Spleen (tissue), 7 donors: ENCODE data around the gene PDE1A.

Experiments
- POLR2A ChIP-seq, 3 donors: fragments of 450-650 bp; IDR thresholded peaks; one replicate each; pipeline ENCODE4 v1.5.1; 2017; ENCODE audit warnings: antibody characterized with exemption in 3 of 3, mild to moderate bottlenecking in 1 of 3
- POLR2AphosphoS5 ChIP-seq, 3 donors: sonication (generic); formaldehyde crosslinking; IDR thresholded peaks; one replicate each; pipeline ENCODE4 v1.5.1; 2017; ENCODE audit warnings: antibody characterized with exemption in 3 of 3
- TF ChIP-seq, protein P1 (sequence below), 11 experiments: fragments of 200-600 bp in 7 of 11; fragments of 450-650 bp in 4 of 11; sonication (generic) in 4 of 11; IDR thresholded peaks in 8 of 11; conservative IDR thresholded peaks in 3 of 11; 1 replicate in 7 of 11; 2 replicates in 4 of 11; pipeline versions ENCODE4 v1.4.0 to v1.8.0; 2016 to 2021; ENCODE audit warnings: antibody characterized with exemption in 11 of 11, inconsistent platforms in 4 of 11, mild to moderate bottlenecking in 1 of 11
- donor health status: DM: no; HTN: no; CAD: no; lungs with moderate emphysema.
- donor health status: DM: no; HTN: no; CAD: no.
- donor health status: DM: no; HTN: no; CAD: no.

DNA sequence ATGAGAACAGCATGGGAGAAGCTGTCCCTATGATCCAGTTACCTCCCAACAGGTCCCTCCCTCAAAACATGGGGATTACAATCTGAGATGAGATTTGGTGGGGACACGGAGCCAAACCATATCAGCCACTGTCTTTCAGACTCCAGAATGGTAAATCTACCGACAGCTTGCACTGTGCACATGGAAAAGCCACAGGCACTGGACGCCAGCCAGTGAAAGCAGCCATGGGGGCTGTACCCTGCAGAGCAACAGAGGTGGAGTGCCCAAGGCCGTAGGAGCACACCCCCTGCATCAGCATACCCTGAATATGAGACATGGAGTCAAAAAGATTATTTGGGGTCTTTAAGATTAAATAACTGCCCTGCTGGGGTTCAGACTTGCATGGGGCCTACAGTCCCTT, 218.4 kb downstream of the PDE1A start:
- TF ChIP-seq, protein P1, sequence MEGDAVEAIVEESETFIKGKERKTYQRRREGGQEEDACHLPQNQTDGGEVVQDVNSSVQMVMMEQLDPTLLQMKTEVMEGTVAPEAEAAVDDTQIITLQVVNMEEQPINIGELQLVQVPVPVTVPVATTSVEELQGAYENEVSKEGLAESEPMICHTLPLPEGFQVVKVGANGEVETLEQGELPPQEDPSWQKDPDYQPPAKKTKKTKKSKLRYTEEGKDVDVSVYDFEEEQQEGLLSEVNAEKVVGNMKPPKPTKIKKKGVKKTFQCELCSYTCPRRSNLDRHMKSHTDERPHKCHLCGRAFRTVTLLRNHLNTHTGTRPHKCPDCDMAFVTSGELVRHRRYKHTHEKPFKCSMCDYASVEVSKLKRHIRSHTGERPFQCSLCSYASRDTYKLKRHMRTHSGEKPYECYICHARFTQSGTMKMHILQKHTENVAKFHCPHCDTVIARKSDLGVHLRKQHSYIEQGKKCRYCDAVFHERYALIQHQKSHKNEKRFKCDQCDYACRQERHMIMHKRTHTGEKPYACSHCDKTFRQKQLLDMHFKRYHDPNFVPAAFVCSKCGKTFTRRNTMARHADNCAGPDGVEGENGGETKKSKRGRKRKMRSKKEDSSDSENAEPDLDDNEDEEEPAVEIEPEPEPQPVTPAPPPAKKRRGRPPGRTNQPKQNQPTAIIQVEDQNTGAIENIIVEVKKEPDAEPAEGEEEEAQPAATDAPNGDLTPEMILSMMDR (IDR thresholded peaks at IDR 0.05 in 8 of 11, conservative IDR thresholded peaks at IDR 0.05 in 3 of 11) = no peak
- TF ChIP-seq POLR2A (IDR thresholded peaks at IDR 0.05) (no peak), POLR2AphosphoS5 (IDR thresholded peaks at IDR 0.05) (no peak)
